GM12878 (cell line): ENCODE data around the gene PPP2R5D. TPM values are rescaled to one million over a fixed set of nuclear protein-coding genes. Genes with fewer than 3 reads are reported as not detected.

Experiments used
- ATAC-seq: fragments of 200-7000 bp; cut with Tn5 transposase; 3 replicates; pipeline ENCODE4 v1.9.1; 2020; ENCODE audit warnings: mild to moderate bottlenecking, moderate library complexity
- BruUV-seq: library from RNA; stranded (reverse); fragments of 400-500 nt; replicated peaks from 2 replicates; lab custom pipeline; 2021; lab: Mats Ljungman, UMichigan
- CTCF ChIA-PET: fragments of 300-600 bp; sonication (Branson Sonifier 250); formaldehyde crosslinking; extraction: SDS; loops from one replicate; lab custom pipeline; 2021; ENCODE audit warnings: inconsistent platforms; lab: Yijun Ruan, JAX
- POLR2A ChIA-PET: fragments of 350-600 bp; formaldehyde crosslinking; extraction: SDS; loops from one replicate; lab custom pipeline; 2021; ENCODE audit warnings: inconsistent platforms; lab: Charles Lee
- RAD21 ChIA-PET: fragments of 300-600 bp; sonication (Branson Sonifier 250); formaldehyde crosslinking; loops from one replicate; lab custom pipeline; 2023; ENCODE audit warnings: antibody characterized with exemption; ENCODE audit not compliant: unreplicated experiment; lab: Charles Lee
- SMC1A ChIA-PET: fragments of 300-600 bp; sonication (Branson Sonifier 250); formaldehyde crosslinking; loops from one replicate; lab custom pipeline; 2023; ENCODE audit not compliant: unreplicated experiment, uncharacterized antibody; lab: Charles Lee
- DNase-seq: peaks from one replicate; pipeline ENCODE4 v3.0.0-alpha.2; 2011; ENCODE audit warnings: low read depth, low spot score
- FAIRE-seq: peaks from 3 replicates; lab custom pipeline; 2011; peaks lifted over from hg19 to GRCh38; lab: Jason Lieb, UNC
- H2AFZ ChIP-seq: 2 replicates; pipeline ENCODE4 v1.6.0; 2011; ENCODE audit warnings: low read depth, low read length, control low read depth; ENCODE audit not compliant: control insufficient read depth
- H3K27ac ChIP-seq: 2 replicates; pipeline ENCODE4 v1.5.1; 2011; ENCODE audit warnings: control low read depth; ENCODE audit not compliant: control insufficient read depth, insufficient read depth
- H3K27me3 ChIP-seq, 2 experiments: replicated peaks in 1 of 2; 2 replicates each; pipeline versions ENCODE4 v1.6.0 to v1.6.1; 2011; ENCODE audit warnings: low read length in 1 of 2; ENCODE audit not compliant: control insufficient read depth in 2 of 2, insufficient read depth in 2 of 2
- H3K36me3 ChIP-seq, 2 experiments: 2 replicates each; pipeline ENCODE4 v1.5.1; 2011; ENCODE audit warnings: low read length in 1 of 2; ENCODE audit not compliant: control insufficient read depth in 2 of 2, insufficient read depth in 2 of 2
- H3K4me1 ChIP-seq: 2 replicates; pipeline ENCODE4 v1.6.1; 2011; ENCODE audit warnings: mild to moderate bottlenecking, low read length, moderate library complexity, mixed read lengths; ENCODE audit not compliant: control insufficient read depth, insufficient read depth
- H3K4me2 ChIP-seq: 2 replicates; pipeline ENCODE4 v1.6.0; 2011; ENCODE audit warnings: control low read depth; ENCODE audit not compliant: control insufficient read depth, insufficient read depth
- H3K4me3 ChIP-seq: fragments of 200-600 bp; sonication (generic); 2 replicates; pipeline ENCODE4 v1.5.1; 2016
- H3K79me2 ChIP-seq: 2 replicates; pipeline ENCODE4 v1.6.0; 2011; ENCODE audit warnings: low read length; ENCODE audit not compliant: control insufficient read depth, insufficient read depth
- H3K9ac ChIP-seq: 2 replicates; pipeline ENCODE4 v1.8.0; 2011; ENCODE audit warnings: low read length, control low read depth, mixed read lengths; ENCODE audit not compliant: control insufficient read depth, insufficient read depth
- H3K9me3 ChIP-seq: replicated peaks from 3 replicates; pipeline ENCODE4 v1.5.1; 2011; ENCODE audit warnings: mild to moderate bottlenecking, low read length; ENCODE audit not compliant: control insufficient read depth, insufficient read depth
- H4K20me1 ChIP-seq: 2 replicates; pipeline ENCODE4 v1.6.0; 2011; ENCODE audit not compliant: control insufficient read depth, insufficient read depth
- ATF7 ChIP-seq: fragments of 450-650 bp; IDR thresholded peaks from 2 replicates; pipeline ENCODE4 v1.6.1; 2016; ENCODE audit warnings: low read depth, mild to moderate bottlenecking
- BACH1 ChIP-seq: fragments of 450-650 bp; IDR thresholded peaks from 2 replicates; pipeline ENCODE4 v1.6.1; 2017; ENCODE audit warnings: mild to moderate bottlenecking, borderline replicate concordance
- CREB1 ChIP-seq: IDR thresholded peaks from 2 replicates; pipeline ENCODE4 v1.6.1; 2012; ENCODE audit warnings: low read depth, mild to moderate bottlenecking, inconsistent platforms
- CTCF ChIP-seq, 3 experiments: IDR thresholded peaks in 2 of 3; conservative IDR thresholded peaks in 1 of 3; 2 replicates each; pipeline ENCODE4 v1.5.1; 2011; ENCODE audit warnings: low read depth in 3 of 3, low read length in 3 of 3, mild to moderate bottlenecking in 3 of 3, control low read depth in 2 of 3, moderate library complexity in 2 of 3, inconsistent platforms in 1 of 3, mixed read lengths in 1 of 3; ENCODE audit not compliant: control insufficient read depth in 2 of 3, insufficient read depth in 1 of 3; ENCODE audit errors: extremely low read depth in 1 of 3
- EED ChIP-seq: sonication (generic); IDR thresholded peaks from 2 replicates; pipeline ENCODE4 v1.6.1; 2016; ENCODE audit warnings: antibody characterized with exemption, low read depth
- FOXM1 ChIP-seq: IDR thresholded peaks from 2 replicates; pipeline ENCODE4 v1.6.1; 2012; ENCODE audit warnings: low read depth, mild to moderate bottlenecking, inconsistent platforms, low read length, moderate library complexity
- NFXL1 ChIP-seq: fragments of 450-650 bp; IDR thresholded peaks from 2 replicates; pipeline ENCODE4 v1.6.1; 2017; ENCODE audit warnings: antibody characterized with exemption, mild to moderate bottlenecking, borderline replicate concordance
- POU2F2 ChIP-seq: IDR thresholded peaks from 3 replicates; pipeline ENCODE4 v1.6.1; 2011; ENCODE audit warnings: low read depth, mild to moderate bottlenecking, low read length, borderline replicate concordance
- PRDM15 ChIP-seq: fragments of 450-650 bp; formaldehyde crosslinking; IDR thresholded peaks from 2 replicates; pipeline ENCODE4 v1.4.0; 2020; ENCODE audit warnings: mild to moderate bottlenecking, moderate library complexity
- SREBF1 ChIP-seq: IDR thresholded peaks from 2 replicates; pipeline ENCODE4 v1.6.1; 2012; ENCODE audit warnings: mild to moderate bottlenecking, low read length
- YBX1 ChIP-seq: fragments of 450-650 bp; IDR thresholded peaks from 2 replicates; pipeline ENCODE4 v1.6.1; 2016; ENCODE audit warnings: antibody characterized with exemption
- ZNF384 ChIP-seq: IDR thresholded peaks from 2 replicates; pipeline ENCODE4 v1.6.1; 2012; ENCODE audit warnings: low read depth, mild to moderate bottlenecking, low read length, improper control_type of control experiment, borderline replicate concordance
- ZZZ3 ChIP-seq: IDR thresholded peaks from 2 replicates; pipeline ENCODE4 v1.6.1; 2011; ENCODE audit warnings: low read depth; ENCODE audit not compliant: control insufficient read depth, insufficient read length
- WGBS: methylation state at CpG from one replicate; pipeline ENCODE4 v1.1.6; 2016; ENCODE audit warnings: low lambda C conversion rate; ENCODE audit not compliant: insufficient replicate concordance, insufficient coverage; ENCODE audit errors: missing lambda C conversion rate; 5-methylcytosine and 5-hydroxymethylcytosine counted together
- in situ Hi-C: fragments of 300-500 bp; cut with MboI; formaldehyde crosslinking; loops from 9 replicates; pipeline ENCODE4 v1.14.3; 2018; ENCODE audit warnings: mixed read lengths
- intact Hi-C: fragments of 100-400 bp; cut with micrococcal nuclease; formaldehyde crosslinking; loops from one replicate; pipeline ENCODE4 v1.14.2; 2022; ENCODE audit not compliant: unreplicated experiment
- polyA plus RNA-seq, 11 experiments: library from polyadenylated mRNA; depleted of rRNA in 4 of 11; unstranded in 6 of 11; stranded (reverse) in 5 of 11; fragments of >200 nt; fragmentation: Nextera tagmentation in 4 of 11; fragmentation: Illumina TruSeq in 1 of 11; extraction: Ambion mirVana in 4 of 11; extraction: Trizol in 1 of 11; gene quantifications; 1 replicate in 1 of 11; 2 replicates in 10 of 11; pipeline versions ENCODE4 v1.2.1 to v1.2.3, GENCODE V29; 2011 to 2016; ENCODE audit warnings: inconsistent platforms in 2 of 11, missing spikeins in 2 of 11, low read depth in 1 of 11
- total RNA-seq, 4 experiments: library from RNA; depleted of rRNA in 3 of 4; stranded (reverse); fragments of >200 nt in 3 of 4; fragmentation: Illumina TruSeq in 1 of 4; extraction: Trizol in 1 of 4; gene quantifications; 2 replicates each; pipeline versions ENCODE4 v1.2.1 to v1.2.3, GENCODE V29; 2013 to 2021

PPP2R5D gene
- total and polyA plus RNA-seq, 10 of the 15 experiments (the other 5 are each of a cell fraction or from before 2014, with no cell fraction given), result 1.5 to 59.0 (median 32.0) TPM

GRCh38 chr6:43043310-43043709 lies 58.9 kb downstream of the PPP2R5D start:
- no peak overlapping the region for H3K27ac ChIP-seq
- no peak for ATAC-seq
- no peaks in the 10 kb centered on the region for H3K27me3 ChIP-seq
- in situ Hi-C loops (no loop called here), intact Hi-C loops (no loop called here)
- H3K4me3 ChIP-seq, result no peak overlapping the region
- H3K79me2 ChIP-seq, result no peaks in the 10 kb centered on the region
- RAD21 ChIA-PET, result no interaction called here
- H3K9me3 ChIP-seq, result no peaks in the 10 kb centered on the region
- no peak overlapping the region for H2AFZ ChIP-seq
- SMC1A ChIA-PET, result no interaction called here
- no TSS peak for BruUV-seq
- H3K4me1 ChIP-seq, result no peaks in the 10 kb centered on the region
- DNase-seq, result no peak
- POLR2A ChIA-PET, result interaction anchor here (0.6 kb wide), 1 partner anchor 127 kb away, joined by 5 read pairs; no protein-coding TSS in a partner anchor
- H3K9ac ChIP-seq, result no peak overlapping the region
- no peak overlapping the region for H3K4me2 ChIP-seq
- CTCF ChIA-PET, result no interaction called here
- no peak for TF ChIP-seq NFXL1
- TF ChIP-seq YBX1, result no peak
- TF ChIP-seq BACH1, result no peak
- no peak for TF ChIP-seq ATF7
- no peak for TF ChIP-seq SREBF1
- TF ChIP-seq ZZZ3, result no peak
- TF ChIP-seq, all 136 proteins: peak for 0
- Histone ChIP-seq H3K36me3 (peaks cover 6 to 21% of the 10 kb centered on the region in 2 experiments; a peak in 3 of 4 replicates), H4K20me1 (no peaks in the 10 kb centered on the region)
- no peak for FAIRE-seq
- WGBS, result 99% methylated on average over 9 of the region's 9 CpGs

- CTCF ChIA-PET, result no interaction called here
- ATAC-seq, result no peak
- no peak overlapping the region for H2AFZ ChIP-seq
- TF ChIP-seq PRDM15 (no peak), ZNF384 (no peak), CREB1 (no peak), CTCF (IDR thresholded peaks at IDR 0.05 in 2 of 3, conservative IDR thresholded peaks at IDR 0.05 in 1 of 3; ENCODE audit: control insufficient read depth in 2 of 3, extremely low read depth in 1 of 3, insufficient read depth in 1 of 3, low read depth in 3 of 3, low read length in 3 of 3) (no peak), POU2F2 (no peak), FOXM1 (no peak), EED (no peak)
These were observed 61.1 kb downstream of the PPP2R5D start for GRCh38 chr6:43045371-43045930.

More at GRCh38 chr6:43045371-43045930, 61.1 kb downstream of the PPP2R5D start:
- FAIRE-seq (no peak), DNase-seq (no peak)
- intact Hi-C loops, result no loop called here
- SMC1A ChIA-PET, result no interaction called here
- Histone ChIP-seq H3K79me2 (no peaks in the 10 kb centered on the region), H3K4me2 (no peak overlapping the region), H4K20me1 (no peaks in the 10 kb centered on the region), H3K9ac (no peak overlapping the region), H3K27ac (no peak overlapping the region), H3K27me3 (no peaks in the 10 kb centered on the region), H3K9me3 (no peaks in the 10 kb centered on the region), H3K4me1 (no peaks in the 10 kb centered on the region), H3K4me3 (no peak overlapping the region), H3K36me3 (peaks cover 10 to 32% of the 10 kb centered on the region in 2 experiments; a peak in 3 of 4 replicates)
- RAD21 ChIA-PET, result no interaction called here
- in situ Hi-C loops, result no loop called here
- POLR2A ChIA-PET, result interaction anchor here (0.5 kb wide), 1 partner anchor 60 kb away, joined by 4 read pairs; no protein-coding TSS in a partner anchor
- no TSS peak for BruUV-seq
- over 99% methylated on average over 11 of the region's 11 CpGs for WGBS
